Stimulated activated memory B cell treated with anti-CD40 and anti-IgM and Interleukin-4, amounts not matched to agents 10 μg/mL and 1 μg/mL and 100 μg/mL, for 72 hours (primary cell): ENCODE measurements around the gene STYX.
A peak's percentile ranks its signal among the peaks of the same experiment; 100 is the strongest.
"Not testable (repeated sequence)": the region's sequence is repeated elsewhere in the genome, so short reads cannot be mapped to it uniquely, and the experiment has no call there.

ENCODE experiments used
- ATAC-seq: fragments of 150-1000 bp; cut with Tn5 transposase; 2 replicates; pipeline ENCODE4 v1.10.0; 2021
- H3K27ac Mint-ChIP-seq: one replicate; pipeline ENCODE4 v1.8.0; 2022; ENCODE audit warnings: mild to moderate bottlenecking, mixed read lengths
- H3K27me3 Mint-ChIP-seq: one replicate; pipeline ENCODE4 v1.8.0; 2022; ENCODE audit warnings: mixed read lengths
- H3K36me3 Mint-ChIP-seq: one replicate; pipeline ENCODE4 v1.8.0; 2022; ENCODE audit warnings: mixed read lengths
- H3K4me1 Mint-ChIP-seq: one replicate; pipeline ENCODE4 v1.8.0; 2022; ENCODE audit warnings: mixed read lengths
- H3K4me3 Mint-ChIP-seq: one replicate; pipeline ENCODE4 v1.8.0; 2022; ENCODE audit warnings: mild to moderate bottlenecking, moderate library complexity, mixed read lengths
- H3K9me3 Mint-ChIP-seq: one replicate; pipeline ENCODE4 v1.8.0; 2022; ENCODE audit warnings: mixed read lengths

STYX gene

DNA sequence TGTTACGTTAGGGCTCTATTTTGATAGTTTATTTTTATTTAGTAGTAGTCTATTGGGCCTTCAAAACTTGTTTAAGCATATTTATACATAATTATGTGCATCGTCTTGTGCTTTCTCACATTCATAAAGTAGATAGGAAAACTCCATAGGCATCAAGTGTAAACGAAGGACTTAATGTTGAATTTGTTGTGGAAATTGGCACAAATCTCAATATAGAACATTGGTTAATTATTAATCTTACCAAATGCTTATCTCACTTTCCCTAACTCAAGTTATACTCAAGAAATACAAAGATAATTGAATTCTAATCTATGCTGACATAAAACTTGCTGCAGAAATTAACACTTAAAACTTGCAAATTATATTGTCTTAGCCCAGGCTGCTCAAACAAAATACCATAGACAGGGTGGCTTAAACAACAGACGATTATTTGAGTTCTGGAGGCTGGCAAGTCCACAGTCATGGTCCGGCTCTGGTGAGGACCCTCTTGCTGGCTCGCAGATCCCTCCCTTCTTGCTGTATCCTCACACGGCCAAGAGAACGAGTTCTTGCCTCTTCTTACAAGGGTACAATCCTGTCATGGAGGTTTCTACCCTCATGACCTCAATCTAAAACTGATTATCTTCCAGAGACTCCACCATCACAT, 18.8 kb downstream of the STYX start:
- H3K4me3 Mint-ChIP-seq, result no peak overlapping the region
- no peak overlapping the region for H3K27ac Mint-ChIP-seq
- no peaks in the 10 kb centered on the region for H3K9me3 Mint-ChIP-seq
- no peaks in the 10 kb centered on the region for H3K4me1 Mint-ChIP-seq
- H3K27me3 Mint-ChIP-seq, result no peaks in the 10 kb centered on the region
- ATAC-seq, result no peak
- peaks cover 6% of the 10 kb centered on the region for H3K36me3 Mint-ChIP-seq

DNA sequence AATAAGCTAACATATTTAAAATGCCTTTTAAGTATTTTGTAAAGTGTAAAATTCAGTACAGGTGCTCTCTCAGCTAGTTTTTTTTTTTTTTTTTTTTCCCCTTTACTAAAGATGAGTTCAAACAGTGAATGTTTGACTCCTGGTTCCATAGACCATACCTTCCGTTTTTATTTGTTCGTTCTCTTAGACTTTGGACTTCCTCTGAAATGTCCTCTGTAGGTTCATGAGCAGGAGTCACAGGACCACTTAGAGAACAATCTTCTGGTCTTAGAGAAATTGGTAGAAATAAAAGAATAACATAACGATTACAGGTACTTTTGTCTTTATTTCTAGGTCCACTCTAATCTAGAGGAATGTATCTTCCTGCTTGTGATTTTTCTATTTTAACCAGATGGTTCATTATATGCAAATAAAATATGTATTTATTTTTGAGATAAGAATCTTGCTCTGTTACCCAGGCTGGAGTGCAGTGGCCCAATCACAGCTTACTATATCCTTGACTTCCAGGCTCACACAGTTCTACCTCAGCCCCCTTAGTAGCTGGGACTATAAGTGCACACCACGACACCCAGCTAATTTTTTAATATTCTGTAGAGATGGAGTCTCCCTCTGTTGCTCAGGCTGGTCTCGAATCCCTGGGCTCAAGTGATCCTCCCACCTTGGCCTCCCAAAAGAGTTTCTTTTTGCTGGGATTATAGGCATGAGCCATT, 25.8 kb downstream of the STYX start:
- Mint-ChIP-seq H3K4me3 (no peak overlapping the region), H3K36me3 (peaks cover 6% of the 10 kb centered on the region), H3K27me3 (no peaks in the 10 kb centered on the region), H3K9me3 (no peaks in the 10 kb centered on the region), H3K4me1 (no peaks in the 10 kb centered on the region), H3K27ac (no peak overlapping the region)
- ATAC-seq, result no peak

DNA sequence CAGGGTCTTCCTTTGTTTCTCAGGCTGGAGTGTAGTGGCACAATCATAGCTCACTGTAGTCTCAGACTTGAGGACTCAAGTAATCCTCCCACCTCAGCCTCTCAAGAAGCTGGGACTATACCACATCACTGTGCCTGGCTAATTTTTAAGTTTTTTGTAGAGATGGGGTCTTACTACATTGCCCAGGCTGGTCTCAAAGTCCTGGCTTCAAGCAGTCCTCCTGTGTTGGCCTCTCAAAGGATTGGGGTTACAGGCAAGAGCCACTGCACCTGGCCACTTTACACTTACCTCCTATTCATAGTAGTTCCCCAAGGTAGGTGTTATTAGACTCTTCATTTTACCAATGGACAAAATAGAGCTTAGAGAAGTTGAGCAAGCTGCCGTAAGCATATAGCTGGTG, 29.2 kb downstream of the STYX start:
- no peak for ATAC-seq
- H3K9me3 Mint-ChIP-seq, result no peaks in the 10 kb centered on the region
- no peaks in the 10 kb centered on the region for H3K27me3 Mint-ChIP-seq
- peaks cover 28% of the 10 kb centered on the region for H3K36me3 Mint-ChIP-seq
- no peak overlapping the region for H3K4me3 Mint-ChIP-seq
- H3K4me1 Mint-ChIP-seq, result peaks cover 7% of the 10 kb centered on the region
- no peak overlapping the region for H3K27ac Mint-ChIP-seq

DNA sequence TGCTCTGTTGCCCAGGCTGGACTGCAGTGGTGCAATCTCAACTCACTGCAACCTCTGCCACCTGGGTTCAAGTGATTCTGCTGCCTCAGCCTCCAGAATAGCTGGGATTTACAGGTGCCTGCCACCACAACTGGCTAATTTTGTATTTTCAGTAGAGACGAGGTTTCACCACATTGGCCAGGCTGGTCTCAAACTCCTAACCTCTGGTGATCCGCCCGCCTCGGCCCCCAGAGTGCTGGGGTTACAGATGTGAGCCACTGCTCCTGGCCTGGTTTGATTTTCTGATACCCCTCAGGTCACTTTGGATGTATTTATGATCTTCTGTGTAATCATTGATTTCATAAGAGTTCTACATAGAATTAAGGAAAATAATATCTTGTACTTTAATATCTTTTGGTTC, 33.0 kb downstream of the STYX start:
- not testable (repeated sequence) for H3K4me1 Mint-ChIP-seq, H3K4me3 Mint-ChIP-seq, H3K9me3 Mint-ChIP-seq, ATAC-seq, H3K27me3 Mint-ChIP-seq
- Mint-ChIP-seq H3K27ac (peak overlapping the region; percentile 30), H3K36me3 (peaks cover 52% of the 10 kb centered on the region)

DNA sequence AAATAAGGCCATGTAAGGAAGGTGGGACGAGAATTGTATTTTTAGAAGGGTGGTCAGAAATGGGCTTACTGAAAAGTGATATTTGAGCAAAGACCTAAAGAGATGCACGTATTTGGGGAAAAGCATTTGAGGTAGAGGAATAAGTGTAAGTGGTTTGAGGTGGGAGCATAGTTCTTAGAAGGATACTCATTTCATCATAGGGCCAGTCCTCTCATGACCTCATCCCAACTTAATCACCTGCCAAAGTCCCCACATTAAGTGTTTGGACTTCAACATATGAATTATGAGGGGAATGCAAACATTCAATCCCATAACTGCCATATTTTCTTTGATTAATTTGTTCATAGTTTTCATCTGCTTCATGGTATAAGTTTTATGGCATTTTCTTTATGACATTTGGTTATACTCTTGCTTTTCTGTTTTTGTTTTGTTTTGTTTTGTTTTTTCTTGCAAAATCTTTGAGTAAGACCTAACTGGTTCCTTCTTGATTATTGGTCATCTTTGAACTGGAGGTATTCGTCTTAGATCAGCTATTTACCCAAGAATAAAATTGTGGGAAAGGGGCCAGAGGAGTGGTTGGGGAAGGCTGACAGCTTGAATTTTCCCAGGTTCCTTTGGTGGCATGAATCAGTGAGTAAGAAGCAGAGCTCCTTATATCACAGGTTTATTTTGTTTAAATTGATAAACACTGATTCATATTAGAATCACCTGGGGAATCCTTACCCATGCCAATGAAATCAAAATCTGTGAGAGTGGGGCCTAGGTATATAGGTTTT, 37.3 kb downstream of the STYX start:
- peaks cover 7% of the 10 kb centered on the region for H3K4me1 Mint-ChIP-seq
- H3K4me3 Mint-ChIP-seq, result no peak overlapping the region
- H3K36me3 Mint-ChIP-seq, result peaks cover 65% of the 10 kb centered on the region
- H3K27me3 Mint-ChIP-seq, result no peaks in the 10 kb centered on the region
- no peak for ATAC-seq
- no peak overlapping the region for H3K27ac Mint-ChIP-seq
- no peaks in the 10 kb centered on the region for H3K9me3 Mint-ChIP-seq

DNA sequence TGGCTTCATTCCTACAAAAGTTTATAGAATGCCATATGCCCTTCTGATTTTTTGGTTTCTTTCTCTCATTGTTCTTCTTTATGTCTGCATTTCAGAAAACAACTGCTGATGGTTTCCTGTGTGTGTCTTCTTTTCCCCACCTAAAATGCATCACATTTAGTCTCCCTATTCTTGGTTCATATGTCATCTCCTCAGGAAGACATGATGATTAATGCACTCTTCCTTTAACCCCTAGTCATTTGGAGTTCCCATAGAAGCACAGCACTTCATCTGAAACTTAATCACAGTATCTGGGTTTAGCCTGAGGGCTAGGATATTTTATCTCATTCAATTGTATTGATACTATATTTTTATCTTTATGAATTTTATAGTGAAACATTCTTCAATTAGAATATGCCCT, 39.9 kb downstream of the STYX start:
- Mint-ChIP-seq H3K4me1 (no peaks in the 10 kb centered on the region), H3K27me3 (no peaks in the 10 kb centered on the region), H3K27ac (no peak overlapping the region), H3K4me3 (no peak overlapping the region), H3K9me3 (no peaks in the 10 kb centered on the region), H3K36me3 (peaks cover 54% of the 10 kb centered on the region)
- ATAC-seq, result no peak

DNA sequence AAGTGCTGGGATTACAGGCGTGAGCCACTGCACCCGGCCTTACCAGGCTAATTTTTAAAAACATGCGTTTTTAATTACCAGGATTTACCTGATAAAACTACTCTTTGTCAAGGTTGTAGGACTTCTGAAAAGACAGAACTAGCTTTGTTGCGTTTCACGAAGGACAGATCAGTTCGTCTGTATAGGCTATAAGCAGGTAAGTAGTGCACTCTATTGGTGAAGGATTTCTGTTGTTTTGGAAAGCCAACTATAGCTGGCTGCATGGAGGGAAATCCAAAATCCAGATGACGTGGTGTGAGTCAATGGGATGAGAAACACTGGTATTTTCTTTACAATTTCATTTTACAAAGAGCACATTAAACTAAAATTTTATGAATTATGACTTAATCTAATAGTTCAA, 46.9 kb downstream of the STYX start:
- no peaks in the 10 kb centered on the region for H3K4me1 Mint-ChIP-seq
- ATAC-seq, result no peak
- H3K4me3 Mint-ChIP-seq, result no peak overlapping the region
- H3K27me3 Mint-ChIP-seq, result no peaks in the 10 kb centered on the region
- peaks cover 23% of the 10 kb centered on the region for H3K36me3 Mint-ChIP-seq
- no peak overlapping the region for H3K27ac Mint-ChIP-seq
- H3K9me3 Mint-ChIP-seq, result no peaks in the 10 kb centered on the region

DNA sequence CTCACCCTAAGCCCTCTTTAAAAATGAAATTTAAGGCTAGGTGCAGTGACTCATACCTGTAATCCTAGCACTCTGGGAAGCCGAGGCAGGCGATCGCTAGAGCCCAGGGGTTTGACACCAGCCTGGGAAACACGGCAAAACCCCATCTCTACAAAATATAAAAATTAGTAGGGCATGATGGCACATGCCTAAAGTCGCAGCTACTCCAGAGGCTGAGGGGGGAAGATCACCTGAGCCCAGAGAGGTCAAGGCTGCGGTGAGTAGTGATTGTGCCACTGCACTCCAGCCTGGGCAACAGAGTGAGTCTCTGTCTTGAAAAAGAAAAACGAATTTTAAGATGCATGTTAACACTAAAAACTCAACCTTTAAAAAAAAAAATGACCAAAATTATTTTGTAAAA, 48.7 kb downstream of the STYX start:
- peaks cover 13% of the 10 kb centered on the region for H3K36me3 Mint-ChIP-seq
- no peak overlapping the region for H3K27ac Mint-ChIP-seq
- ATAC-seq, result no peak
- no peaks in the 10 kb centered on the region for H3K9me3 Mint-ChIP-seq
- no peak overlapping the region for H3K4me3 Mint-ChIP-seq
- H3K4me1 Mint-ChIP-seq, result no peaks in the 10 kb centered on the region
- no peaks in the 10 kb centered on the region for H3K27me3 Mint-ChIP-seq

DNA sequence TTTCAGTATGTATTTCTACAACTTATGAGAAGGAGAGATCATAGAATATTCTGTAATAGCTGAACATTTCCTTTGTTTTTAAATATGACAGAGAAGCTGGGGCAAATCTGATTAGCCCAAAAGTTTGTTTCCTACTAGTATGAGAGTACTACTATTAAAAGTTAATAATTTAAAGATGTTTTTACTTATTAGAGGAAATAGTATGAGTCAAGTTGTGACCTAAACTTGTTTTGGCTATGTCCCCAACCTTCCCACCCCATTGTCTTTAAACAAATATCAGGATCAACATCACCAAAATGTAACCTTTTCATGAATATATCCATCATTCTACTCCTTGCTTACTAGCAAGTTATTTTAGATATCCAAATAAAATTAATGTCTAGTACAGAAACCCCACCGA, 50.9 kb downstream of the STYX start:
- H3K4me1 Mint-ChIP-seq, result no peaks in the 10 kb centered on the region
- H3K27ac Mint-ChIP-seq, result no peak overlapping the region
- no peaks in the 10 kb centered on the region for H3K9me3 Mint-ChIP-seq
- no peaks in the 10 kb centered on the region for H3K27me3 Mint-ChIP-seq
- H3K36me3 Mint-ChIP-seq, result peaks cover under 1% of the 10 kb centered on the region
- no peak for ATAC-seq
- no peak overlapping the region for H3K4me3 Mint-ChIP-seq

DNA sequence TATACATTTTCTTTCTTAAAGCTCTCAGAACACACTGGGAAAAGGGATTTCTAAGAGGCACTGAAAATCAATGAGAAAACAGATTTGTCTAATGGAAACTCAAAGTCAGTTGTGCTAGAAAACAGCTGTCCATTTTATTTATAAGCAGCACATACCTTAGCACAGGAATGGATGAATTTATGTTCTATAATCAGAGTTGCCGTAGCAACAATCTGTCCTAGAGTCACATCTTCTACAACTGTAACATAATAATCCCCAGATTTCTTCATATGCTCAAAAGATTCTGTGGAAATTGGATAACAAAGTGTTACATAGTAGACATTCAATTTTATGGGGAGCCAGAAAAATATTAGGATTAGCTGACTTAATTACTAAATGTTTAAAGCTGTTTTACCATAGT, 51.7 kb downstream of the STYX start:
- Mint-ChIP-seq H3K27me3 (no peaks in the 10 kb centered on the region), H3K36me3 (no peaks in the 10 kb centered on the region), H3K4me3 (no peak overlapping the region), H3K9me3 (no peaks in the 10 kb centered on the region), H3K4me1 (no peaks in the 10 kb centered on the region), H3K27ac (no peak overlapping the region)
- no peak for ATAC-seq

DNA sequence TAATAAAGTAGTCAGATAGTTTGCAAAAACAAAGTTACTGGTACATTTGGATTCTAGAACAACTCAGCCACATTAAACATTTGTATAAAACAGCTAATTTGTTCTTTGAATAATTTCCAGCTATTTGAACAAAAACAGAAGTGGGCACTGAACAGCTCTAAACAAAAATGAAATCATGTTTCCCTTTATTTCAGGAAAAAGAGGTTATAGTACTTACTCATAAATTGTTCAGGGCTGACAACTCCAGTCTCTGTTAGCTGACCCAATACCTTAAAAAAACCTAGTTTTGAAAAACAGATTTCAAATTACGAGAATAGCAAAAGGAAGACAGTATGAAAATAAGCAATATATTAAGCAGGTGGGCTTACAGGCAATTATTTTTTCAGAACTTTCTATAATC, 53.2 kb downstream of the STYX start:
- Mint-ChIP-seq H3K36me3 (no peaks in the 10 kb centered on the region), H3K27ac (no peak overlapping the region), H3K4me3 (no peak overlapping the region), H3K27me3 (no peaks in the 10 kb centered on the region), H3K9me3 (no peaks in the 10 kb centered on the region), H3K4me1 (no peaks in the 10 kb centered on the region)
- no peak for ATAC-seq

DNA sequence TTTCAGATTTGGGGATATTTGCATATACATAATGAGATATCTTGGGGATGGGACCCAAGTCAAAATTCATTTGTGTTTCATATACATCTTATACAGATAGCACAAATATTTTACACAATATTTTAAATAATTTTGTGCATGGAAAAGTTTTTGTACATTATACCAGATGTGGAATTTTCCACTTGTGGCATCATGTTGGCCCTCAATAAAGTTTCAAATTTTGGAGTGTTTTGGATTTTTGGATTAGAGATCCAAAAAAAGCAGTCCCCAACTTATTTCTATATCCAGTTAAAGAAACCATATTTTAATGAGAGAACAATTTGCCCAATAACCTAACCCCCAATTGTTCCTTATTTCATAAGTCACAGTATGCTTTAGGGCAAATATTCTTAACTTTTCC, 56.9 kb downstream of the STYX start:
- no peaks in the 10 kb centered on the region for H3K36me3 Mint-ChIP-seq
- ATAC-seq, result no peak
- H3K27ac Mint-ChIP-seq, result no peak overlapping the region
- peaks cover 24% of the 10 kb centered on the region for H3K4me1 Mint-ChIP-seq
- H3K4me3 Mint-ChIP-seq, result no peak overlapping the region
- no peaks in the 10 kb centered on the region for H3K9me3 Mint-ChIP-seq
- no peaks in the 10 kb centered on the region for H3K27me3 Mint-ChIP-seq

DNA sequence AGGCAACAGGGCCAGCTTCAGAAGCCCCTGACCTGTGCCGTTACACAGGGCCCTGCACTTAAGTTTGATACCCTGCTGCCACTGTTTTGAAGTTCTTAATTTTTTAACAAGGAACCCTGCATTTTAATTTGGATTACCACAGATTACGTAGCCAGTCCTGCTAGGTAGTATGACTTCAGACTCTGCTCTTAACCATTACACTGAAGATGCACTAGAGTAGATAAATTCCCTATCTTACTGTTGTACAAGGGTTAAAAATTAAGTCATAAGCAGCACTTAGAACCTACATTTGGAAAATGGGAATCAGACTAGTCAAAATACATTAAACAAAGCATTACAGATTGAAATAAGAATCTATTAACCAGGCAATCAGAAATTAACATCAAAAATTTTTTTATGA, 59.2 kb downstream of the STYX start:
- ATAC-seq, result no peak
- Mint-ChIP-seq H3K4me3 (no peak overlapping the region), H3K4me1 (peaks cover 27% of the 10 kb centered on the region), H3K9me3 (no peaks in the 10 kb centered on the region), H3K27ac (no peak overlapping the region), H3K36me3 (no peaks in the 10 kb centered on the region), H3K27me3 (no peaks in the 10 kb centered on the region)

DNA sequence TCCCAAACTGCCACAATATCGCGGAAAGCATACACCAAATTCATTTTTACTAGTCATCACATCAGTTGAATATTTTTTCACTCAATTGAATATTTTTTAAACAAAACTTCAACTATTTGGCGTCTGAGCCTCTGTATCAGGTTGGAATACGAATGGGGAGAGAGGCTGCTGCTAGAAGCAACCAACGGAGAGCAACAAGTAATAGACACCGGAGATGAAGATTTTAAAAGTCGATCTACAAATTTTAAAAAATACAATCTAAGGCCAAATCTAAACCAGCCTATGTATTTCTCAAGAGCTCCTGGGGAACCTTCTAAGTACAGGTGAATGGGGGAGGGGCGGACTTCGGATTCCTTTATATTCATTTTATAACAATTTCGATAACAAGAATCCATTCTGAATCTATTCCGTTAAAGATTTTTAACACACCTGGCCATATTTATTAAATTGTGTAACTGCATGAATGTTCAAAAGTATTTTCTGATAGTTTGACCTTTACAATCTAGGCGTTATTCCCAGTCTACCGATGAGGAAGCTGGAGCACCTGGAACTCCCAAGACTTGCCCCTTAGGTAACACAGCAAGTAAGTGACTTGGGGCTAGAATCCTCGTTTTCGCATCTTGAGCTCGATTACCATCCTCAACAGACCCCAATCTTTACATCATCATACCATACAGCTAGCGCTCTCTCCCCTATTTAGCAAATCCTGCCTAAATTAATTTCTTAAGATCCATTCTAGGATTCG, 60.2 kb downstream of the STYX start:
- H3K4me1 Mint-ChIP-seq, result peaks cover 27% of the 10 kb centered on the region

DNA sequence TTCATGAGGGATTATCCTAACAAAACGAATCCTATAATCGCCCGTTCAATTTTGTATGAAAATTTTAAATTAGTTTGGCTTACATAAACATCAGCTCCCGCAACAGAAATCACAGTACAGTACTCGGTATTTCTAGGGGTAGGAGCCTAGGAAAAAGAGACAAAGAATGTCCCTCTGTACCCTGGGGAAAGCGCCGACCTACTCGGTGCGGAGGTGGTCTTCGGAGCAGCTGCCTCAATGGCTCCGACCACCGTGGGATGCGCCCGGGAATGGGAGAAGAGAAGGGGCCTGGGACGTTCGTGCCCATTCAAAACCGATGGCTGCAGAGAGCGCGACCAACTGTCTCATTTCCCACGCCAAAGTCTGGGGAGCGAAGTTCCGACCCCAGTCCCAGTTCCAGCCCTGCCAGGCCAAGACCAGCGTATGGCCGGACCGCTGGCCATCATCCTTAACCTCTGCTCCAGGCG, 60.8 kb downstream of the STYX start:
- Mint-ChIP-seq H3K4me1 (peaks cover 27% of the 10 kb centered on the region), H3K36me3 (no peaks in the 10 kb centered on the region), H3K4me3 (peak overlapping the region; percentile 88), H3K9me3 (no peaks in the 10 kb centered on the region), H3K27ac (peak overlapping the region; percentile 88), H3K27me3 (no peaks in the 10 kb centered on the region)
- peak; percentile 1 for ATAC-seq

More for the DNA sequence above, 60.2 kb downstream of the STYX start:
- Mint-ChIP-seq H3K27me3 (no peaks in the 10 kb centered on the region), H3K9me3 (no peaks in the 10 kb centered on the region), H3K4me3 (peak overlapping the region; percentile 88), H3K27ac (peak overlapping the region; percentile 88), H3K36me3 (no peaks in the 10 kb centered on the region)
- no peak for ATAC-seq
